ENCODE results near the gene MACROD2. TPM values are rescaled to one million over a fixed set of nuclear protein-coding genes. Genes with fewer than 3 reads are reported as not detected.

The MACROD2 gene
- total RNA-seq, 6 experiments from 2014 or later, result 0.05 to 0.57 (median 0.11) TPM; not detected in 1

- H3K9me3 Mint-ChIP-seq, result peaks cover 50% of the 10 kb centered on the region
Observed at GRCh38 chr20:14929388-14929787, 934.1 kb downstream of the MACROD2 start.

GRCh38 chr20:14932040-14932439 is 936.7 kb downstream of the MACROD2 start:
- H3K27ac Mint-ChIP-seq, result no peak overlapping the region
- DNase-seq, result no peak
- no peak for TF ChIP-seq CTCF (IDR thresholded peaks at IDR 0.05)
- peaks cover 61% of the 10 kb centered on the region for H3K9me3 Mint-ChIP-seq
- H3K27me3 Mint-ChIP-seq (ENCODE audit: insufficient read depth), result no peaks in the 10 kb centered on the region
- no peaks in the 10 kb centered on the region for H3K36me3 Mint-ChIP-seq (ENCODE audit: low read depth)
- H3K4me3 Mint-ChIP-seq, result no peak overlapping the region
- no peaks in the 10 kb centered on the region for H3K4me1 Mint-ChIP-seq (ENCODE audit: low read depth)

More at GRCh38 chr20:14929388-14929787, 934.1 kb downstream of the MACROD2 start:
- no peak for TF ChIP-seq CTCF (IDR thresholded peaks at IDR 0.05)
- no peak for DNase-seq
- Mint-ChIP-seq H3K4me1 (ENCODE audit: low read depth) (no peaks in the 10 kb centered on the region), H3K27me3 (ENCODE audit: insufficient read depth) (no peaks in the 10 kb centered on the region), H3K27ac (no peak overlapping the region), H3K36me3 (ENCODE audit: low read depth) (no peaks in the 10 kb centered on the region), H3K4me3 (no peak overlapping the region)

- DNase-seq, result no peak
- no peaks in the 10 kb centered on the region for H3K4me1 Mint-ChIP-seq (ENCODE audit: low read depth)
- H3K27ac Mint-ChIP-seq, result no peak overlapping the region
- H3K4me3 Mint-ChIP-seq, result no peak overlapping the region
- H3K36me3 Mint-ChIP-seq (ENCODE audit: low read depth), result no peaks in the 10 kb centered on the region; the same call in 1 of the 2 replicates
- peaks cover 55% of the 10 kb centered on the region for H3K9me3 Mint-ChIP-seq
- no peak for TF ChIP-seq CTCF (IDR thresholded peaks at IDR 0.05)
- no peaks in the 10 kb centered on the region for H3K27me3 Mint-ChIP-seq (ENCODE audit: insufficient read depth)
Observed at GRCh38 chr20:14935285-14935684, 940.0 kb downstream of the MACROD2 start.

GRCh38 chr20:14937021-14937420 is 941.7 kb downstream of the MACROD2 start:
- Mint-ChIP-seq H3K36me3 (ENCODE audit: low read depth) (peaks cover 6% of the 10 kb centered on the region; the same call in 1 of the 2 replicates), H3K27me3 (ENCODE audit: insufficient read depth) (no peaks in the 10 kb centered on the region), H3K27ac (no peak overlapping the region), H3K9me3 (peaks cover 62% of the 10 kb centered on the region), H3K4me3 (no peak overlapping the region), H3K4me1 (ENCODE audit: low read depth) (no peaks in the 10 kb centered on the region)
- no peak for TF ChIP-seq CTCF (IDR thresholded peaks at IDR 0.05)
- no peak for DNase-seq

GRCh38 chr20:14937846-14938245 is 942.5 kb downstream of the MACROD2 start:
- no peak overlapping the region for H3K27ac Mint-ChIP-seq
- H3K4me3 Mint-ChIP-seq, result no peak overlapping the region
- H3K36me3 Mint-ChIP-seq (ENCODE audit: low read depth), result peaks cover 6% of the 10 kb centered on the region; the same call in 1 of the 2 replicates
- no peak for DNase-seq
- H3K4me1 Mint-ChIP-seq (ENCODE audit: low read depth), result no peaks in the 10 kb centered on the region
- no peak for TF ChIP-seq CTCF (IDR thresholded peaks at IDR 0.05)
- H3K27me3 Mint-ChIP-seq (ENCODE audit: insufficient read depth), result no peaks in the 10 kb centered on the region
- H3K9me3 Mint-ChIP-seq, result peaks cover 71% of the 10 kb centered on the region

- Mint-ChIP-seq H3K4me1 (ENCODE audit: low read depth) (no peaks in the 10 kb centered on the region), H3K4me3 (no peak overlapping the region), H3K27me3 (ENCODE audit: insufficient read depth) (no peaks in the 10 kb centered on the region; the same call in 1 of the 2 replicates), H3K27ac (no peak overlapping the region), H3K36me3 (ENCODE audit: low read depth) (0 out of 2 replicates have a peak, but pooled peaks cover 5% of the 10 kb centered on the region), H3K9me3 (peaks cover 49% of the 10 kb centered on the region)
- no peak for DNase-seq
- no peak for TF ChIP-seq CTCF (IDR thresholded peaks at IDR 0.05)
Observed at GRCh38 chr20:14947536-14947935, 952.2 kb downstream of the MACROD2 start.
